GM12874 (cell line): Measurements from ENCODE around the gene IGF1R.

ENCODE experiments used
- CTCF ChIP-seq: IDR thresholded peaks from 2 replicates; pipeline ENCODE4 v1.5.1; 2011; ENCODE audit warnings: low read depth, mild to moderate bottlenecking, control low read depth, low read length, moderate library complexity; ENCODE audit not compliant: insufficient read depth

IGF1R gene

GRCh38 chr15:98717942-98718341, 69.6 kb downstream of the IGF1R start:
- TF ChIP-seq CTCF, result no peak

DNA sequence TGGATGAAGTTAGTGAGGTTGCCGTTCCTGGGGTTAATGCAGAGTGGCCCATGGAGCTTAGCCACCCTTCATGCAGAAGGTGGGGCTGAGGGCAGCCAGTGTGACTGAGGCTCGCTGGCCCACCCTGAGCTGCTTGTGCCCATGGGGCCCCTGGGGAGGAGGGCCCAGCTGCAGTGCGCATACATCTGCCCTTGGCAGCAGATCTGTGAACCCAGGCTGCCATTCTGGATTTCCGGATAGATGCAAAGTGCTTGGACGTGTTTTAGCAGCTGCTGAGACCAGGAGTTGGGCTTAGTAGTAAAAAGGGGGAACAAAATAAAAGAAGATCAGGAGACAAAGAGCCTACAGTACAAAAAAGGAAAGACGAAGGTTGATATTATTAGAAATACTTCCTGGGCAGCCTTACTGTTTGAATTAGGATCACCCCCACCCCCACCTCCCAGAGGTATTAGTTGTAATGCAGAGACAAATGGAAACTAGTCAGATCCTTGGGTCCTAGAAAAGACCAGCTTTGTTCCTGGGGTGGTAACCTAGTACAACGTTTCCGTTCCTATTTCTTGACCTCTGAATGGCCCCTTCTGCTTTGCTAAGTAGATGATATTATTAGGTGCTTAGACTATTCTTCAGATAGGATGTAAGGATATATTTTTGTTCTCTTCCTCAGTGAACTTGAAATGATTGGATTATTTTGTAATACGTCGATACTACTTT, 70.2 kb downstream of the IGF1R start:
- no peak for TF ChIP-seq CTCF

GRCh38 chr15:98719137-98719740, 70.9 kb downstream of the IGF1R start:
- no peak for TF ChIP-seq CTCF

- no peak for TF ChIP-seq CTCF
Observed at GRCh38 chr15:98720031-98720430, 71.7 kb downstream of the IGF1R start.

DNA sequence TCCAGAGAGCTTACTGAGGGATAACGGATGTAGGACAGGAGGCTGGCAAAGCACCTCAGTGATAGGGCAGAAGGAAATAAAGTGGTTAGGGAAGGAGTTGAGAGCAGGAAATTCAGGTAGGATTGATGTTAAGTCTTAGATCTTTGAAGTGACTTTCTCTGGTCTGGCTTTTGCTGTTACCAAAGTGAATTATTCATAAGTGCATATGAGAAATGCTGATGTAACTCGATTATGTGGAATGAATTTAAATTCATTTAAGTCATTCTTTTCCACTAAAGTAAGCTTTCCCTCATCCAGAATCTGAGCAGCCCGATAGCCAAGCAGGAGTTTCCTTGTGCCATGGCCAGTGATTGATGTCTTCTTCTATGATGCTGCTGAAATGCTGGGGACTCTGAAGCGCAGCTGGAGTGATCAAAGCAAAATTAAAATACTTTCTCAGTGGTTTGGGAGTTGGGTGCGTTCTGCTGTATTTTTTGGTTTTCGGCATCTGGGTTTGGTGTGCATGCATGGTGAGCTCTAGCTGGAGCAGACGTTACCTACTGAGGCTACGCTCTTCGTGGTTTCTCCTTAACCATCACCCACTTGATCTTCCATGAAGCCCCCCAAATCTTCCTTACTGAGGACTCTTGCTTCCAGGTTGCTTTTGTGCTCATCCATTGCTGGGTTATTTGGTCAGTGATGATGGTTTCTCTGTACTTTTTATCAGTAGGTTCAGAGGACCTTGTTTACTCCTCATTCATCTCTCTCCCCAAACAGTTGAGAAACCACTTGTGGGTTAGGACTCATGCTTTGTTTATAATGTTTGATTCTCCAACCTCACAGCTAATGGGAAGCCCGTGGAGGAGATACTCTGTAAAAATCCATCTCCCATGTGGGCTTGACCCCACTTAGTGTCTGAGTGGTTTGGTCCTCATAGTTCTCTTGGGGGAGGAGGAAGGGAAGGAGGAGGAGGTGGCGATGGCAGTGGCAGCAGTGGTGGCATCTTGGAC, 72.5 kb downstream of the IGF1R start:
- no peak for TF ChIP-seq CTCF

DNA sequence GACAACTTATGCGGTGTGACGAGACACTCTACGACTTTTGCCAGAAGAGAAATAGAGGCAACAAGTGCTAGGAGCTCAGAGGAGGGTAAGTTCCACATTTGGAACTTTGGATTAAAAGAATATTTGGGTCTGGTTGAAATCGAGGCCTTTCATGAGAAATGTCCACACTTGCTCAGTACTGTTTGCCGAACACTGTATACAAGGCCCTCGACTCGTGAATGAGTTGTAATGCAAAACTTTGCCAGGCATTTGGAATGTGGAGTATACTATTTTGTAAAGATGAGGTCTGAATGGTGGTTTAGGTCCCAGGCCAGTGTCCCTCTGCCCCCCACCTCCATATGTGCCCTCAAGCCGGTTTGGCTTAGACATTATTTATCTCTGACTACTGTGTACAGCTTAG, 73.9 kb downstream of the IGF1R start:
- TF ChIP-seq CTCF, result no peak

DNA sequence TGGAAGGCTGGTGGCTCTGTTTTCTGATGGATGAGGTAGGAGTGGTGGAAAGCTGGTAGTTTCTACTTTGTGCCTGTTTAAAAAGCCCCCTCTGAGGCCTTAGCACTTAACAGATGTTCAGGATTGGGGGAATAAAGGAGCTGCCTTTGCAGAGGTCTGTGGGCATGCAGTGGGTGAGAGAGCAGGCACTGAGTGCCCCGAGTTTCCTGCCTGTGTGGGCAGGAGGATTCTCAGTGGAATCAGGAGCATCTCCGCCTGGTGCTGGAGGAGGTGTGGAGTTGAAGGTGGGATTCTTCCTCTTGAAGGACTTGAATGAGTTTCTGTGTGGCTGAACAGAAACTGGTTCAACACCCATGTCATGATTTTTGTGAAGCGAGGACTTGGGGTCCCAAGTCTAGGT, 74.3 kb downstream of the IGF1R start:
- TF ChIP-seq CTCF, result no peak
